Breast epithelium (tissue), 3 donors: ENCODE results near the gene TSPAN11.

Experiments
- POLR2A ChIP-seq: fragments of 450-650 bp; IDR thresholded peaks from one replicate; pipeline ENCODE4 v1.6.1; 2016; ENCODE audit warnings: antibody characterized with exemption, mild to moderate bottlenecking, moderate library complexity
- TF ChIP-seq, protein P1 (sequence below), 3 donors: fragments of 450-650 bp; IDR thresholded peaks; one replicate each; pipeline ENCODE4 v1.5.1; 2016 to 2017; ENCODE audit warnings: antibody characterized with exemption in 3 of 3, mild to moderate bottlenecking in 3 of 3, moderate library complexity in 3 of 3

GRCh38 chr12:30996752-30997151, 70.2 kb downstream of the TSPAN11 start:
- TF ChIP-seq, protein P1, sequence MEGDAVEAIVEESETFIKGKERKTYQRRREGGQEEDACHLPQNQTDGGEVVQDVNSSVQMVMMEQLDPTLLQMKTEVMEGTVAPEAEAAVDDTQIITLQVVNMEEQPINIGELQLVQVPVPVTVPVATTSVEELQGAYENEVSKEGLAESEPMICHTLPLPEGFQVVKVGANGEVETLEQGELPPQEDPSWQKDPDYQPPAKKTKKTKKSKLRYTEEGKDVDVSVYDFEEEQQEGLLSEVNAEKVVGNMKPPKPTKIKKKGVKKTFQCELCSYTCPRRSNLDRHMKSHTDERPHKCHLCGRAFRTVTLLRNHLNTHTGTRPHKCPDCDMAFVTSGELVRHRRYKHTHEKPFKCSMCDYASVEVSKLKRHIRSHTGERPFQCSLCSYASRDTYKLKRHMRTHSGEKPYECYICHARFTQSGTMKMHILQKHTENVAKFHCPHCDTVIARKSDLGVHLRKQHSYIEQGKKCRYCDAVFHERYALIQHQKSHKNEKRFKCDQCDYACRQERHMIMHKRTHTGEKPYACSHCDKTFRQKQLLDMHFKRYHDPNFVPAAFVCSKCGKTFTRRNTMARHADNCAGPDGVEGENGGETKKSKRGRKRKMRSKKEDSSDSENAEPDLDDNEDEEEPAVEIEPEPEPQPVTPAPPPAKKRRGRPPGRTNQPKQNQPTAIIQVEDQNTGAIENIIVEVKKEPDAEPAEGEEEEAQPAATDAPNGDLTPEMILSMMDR (IDR thresholded peaks at IDR 0.05), result no peak
- TF ChIP-seq POLR2A, result no peak
